Adrenal gland (tissue), 12 donors: ENCODE measurements around the gene KNTC1. TPM values are rescaled to one million over a fixed set of nuclear protein-coding genes. Genes with fewer than 3 reads are reported as not detected.

ENCODE experiments used
- DNase-seq, 7 donors: peaks; one replicate each; pipeline ENCODE4 v3.0.0-alpha.2; 2019 to 2020
- H3K27ac ChIP-seq, 5 donors: fragments of 200-600 bp; sonication (generic) in 4 of 5; 1 replicate in 3 of 5; 2 replicates in 2 of 5; pipeline versions ENCODE4 v1.5.1 to v1.8.0; 2016 to 2020; ENCODE audit warnings: mild to moderate bottlenecking in 1 of 5
- H3K27me3 ChIP-seq: fragments of 200-600 bp; 2 replicates; pipeline ENCODE4 v1.8.0; 2021
- H3K36me3 ChIP-seq, 2 donors: fragments of 200-600 bp; replicated peaks in 1 of 2; 1 replicate in 1 of 2; 2 replicates in 1 of 2; pipeline versions ENCODE4 v1.5.1 to v1.8.0; 2018 to 2022
- H3K4me1 ChIP-seq, 2 donors: fragments of 200-600 bp; replicated peaks in 1 of 2; 1 replicate in 1 of 2; 2 replicates in 1 of 2; pipeline versions ENCODE4 v1.5.1 to v1.8.0; 2018 to 2021
- H3K4me3 ChIP-seq, 4 donors: fragments of 200-600 bp; sonication (generic) in 3 of 4; one replicate each; pipeline ENCODE4 v1.5.1; 2016 to 2018
- H3K9me3 ChIP-seq, 3 donors: fragments of 200-600 bp; sonication (generic) in 1 of 3; replicated peaks in 1 of 3; 1 replicate in 2 of 3; 2 replicates in 1 of 3; pipeline versions ENCODE4 v1.5.1 to v1.8.0; 2016 to 2021
- POLR2A ChIP-seq, 2 donors: fragments of 450-650 bp; IDR thresholded peaks; one replicate each; pipeline ENCODE4 v1.6.1; 2017; ENCODE audit warnings: antibody characterized with exemption in 2 of 2, mild to moderate bottlenecking in 2 of 2, moderate library complexity in 1 of 2
- WGBS, 4 donors: extraction: QIAGEN DNeasy Blood & Tissue Kit in 2 of 4; methylation state at CpG; one replicate each; pipeline versions ENCODE4 v1.1.5 to v1.1.7; 2013 to 2017; 5-methylcytosine and 5-hydroxymethylcytosine counted together
- intact Hi-C, 2 donors: fragments of 100-400 bp; cut with DNase I; formaldehyde crosslinking; loops; one replicate each; pipeline versions ENCODE4 v1.14.1 to v1.15.0; 2022 to 2023
- polyA plus RNA-seq, 3 donors: library from polyadenylated mRNA; stranded (reverse); fragments of 200-250 nt in 2 of 3; fragments of 350-450 nt in 1 of 3; fragmentation: Illumina TruSeq in 1 of 3; extraction: RNeasy Lipid Tissue Mini Kit (QIAGEN cat#74804) in 1 of 3; gene quantifications; one replicate each; pipeline ENCODE4 v1.2.3, GENCODE V29; 2013 to 2014
- total RNA-seq, 9 donors: library from RNA; depleted of rRNA in 4 of 9; stranded (reverse); fragments of >200 nt in 4 of 9; fragments of 120-200 nt in 1 of 9; fragmentation: NEBNext Ultra II Directional in 1 of 9; extraction: Animal tissue kit (Norgen Biotek cat#: 25700) in 1 of 9; gene quantifications; one replicate each; pipeline versions ENCODE4 v1.1.0 to v1.2.4, GENCODE V29; 2013 to 2023
- TF ChIP-seq, protein P1 (sequence below), 6 experiments: fragments of 450-650 bp in 4 of 6; fragments of 200-600 bp in 2 of 6; sonication (generic) in 1 of 6; IDR thresholded peaks; 1 replicate in 5 of 6; 2 replicates in 1 of 6; pipeline versions ENCODE4 v1.5.1 to v1.8.0; 2016 to 2021; ENCODE audit warnings: antibody characterized with exemption in 6 of 6, mild to moderate bottlenecking in 2 of 6, moderate library complexity in 1 of 6
- donor health status: healthy with polysubstance abuse.
- donor health status: Bipolar disorder and iron deficiency.
- donor health status: DM: yes; HTN: yes; CAD: no.
- donor health status: DM: no; HTN: no; CAD: no.
- donor health status: DM: no; HTN: no; CAD: no.
- donor health status: DM: yes; HTN: yes; CAD: no.

KNTC1 gene
- total and polyA plus RNA-seq, 12 donors: 5.7 to 38.5 (median 13.8) TPM

DNA sequence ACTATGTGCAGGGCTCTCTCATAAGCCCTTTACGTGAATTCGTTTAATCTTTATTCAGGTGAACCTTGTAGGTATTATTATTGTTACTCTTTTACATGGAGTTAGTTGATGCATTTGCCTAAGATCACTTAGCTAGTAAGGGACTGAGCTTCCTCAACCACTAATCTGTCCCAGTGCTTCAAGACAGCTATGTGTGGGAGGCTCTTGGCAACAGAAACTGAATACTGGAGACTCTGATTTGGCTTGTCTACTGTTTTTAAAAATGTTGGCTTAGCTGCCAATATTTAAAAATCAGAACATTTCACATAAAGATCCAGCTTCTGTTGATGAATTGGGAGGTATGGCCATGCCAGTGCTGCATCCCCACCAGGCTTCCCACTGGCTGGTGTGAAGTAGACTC is 6.8 kb downstream of the KNTC1 start:
- H3K9me3 ChIP-seq: no peaks in the 10 kb centered on the region
- WGBS, 4 donors: 86 to 98% (median 94%) methylated on average over 2 of the region's 2 CpGs
- DNase-seq: no peak
- no peaks in the 10 kb centered on the region for H3K4me1 ChIP-seq
- intact Hi-C loops: no loop called here
- no peak overlapping the region for H3K4me3 ChIP-seq
- no peak overlapping the region for H3K27ac ChIP-seq
- H3K27me3 ChIP-seq: no peaks in the 10 kb centered on the region
- H3K36me3 ChIP-seq: no peaks in the 10 kb centered on the region
- TF ChIP-seq, protein P1, sequence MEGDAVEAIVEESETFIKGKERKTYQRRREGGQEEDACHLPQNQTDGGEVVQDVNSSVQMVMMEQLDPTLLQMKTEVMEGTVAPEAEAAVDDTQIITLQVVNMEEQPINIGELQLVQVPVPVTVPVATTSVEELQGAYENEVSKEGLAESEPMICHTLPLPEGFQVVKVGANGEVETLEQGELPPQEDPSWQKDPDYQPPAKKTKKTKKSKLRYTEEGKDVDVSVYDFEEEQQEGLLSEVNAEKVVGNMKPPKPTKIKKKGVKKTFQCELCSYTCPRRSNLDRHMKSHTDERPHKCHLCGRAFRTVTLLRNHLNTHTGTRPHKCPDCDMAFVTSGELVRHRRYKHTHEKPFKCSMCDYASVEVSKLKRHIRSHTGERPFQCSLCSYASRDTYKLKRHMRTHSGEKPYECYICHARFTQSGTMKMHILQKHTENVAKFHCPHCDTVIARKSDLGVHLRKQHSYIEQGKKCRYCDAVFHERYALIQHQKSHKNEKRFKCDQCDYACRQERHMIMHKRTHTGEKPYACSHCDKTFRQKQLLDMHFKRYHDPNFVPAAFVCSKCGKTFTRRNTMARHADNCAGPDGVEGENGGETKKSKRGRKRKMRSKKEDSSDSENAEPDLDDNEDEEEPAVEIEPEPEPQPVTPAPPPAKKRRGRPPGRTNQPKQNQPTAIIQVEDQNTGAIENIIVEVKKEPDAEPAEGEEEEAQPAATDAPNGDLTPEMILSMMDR (IDR thresholded peaks at IDR 0.05): no peak
- TF ChIP-seq POLR2A (IDR thresholded peaks at IDR 0.05): no peak

DNA sequence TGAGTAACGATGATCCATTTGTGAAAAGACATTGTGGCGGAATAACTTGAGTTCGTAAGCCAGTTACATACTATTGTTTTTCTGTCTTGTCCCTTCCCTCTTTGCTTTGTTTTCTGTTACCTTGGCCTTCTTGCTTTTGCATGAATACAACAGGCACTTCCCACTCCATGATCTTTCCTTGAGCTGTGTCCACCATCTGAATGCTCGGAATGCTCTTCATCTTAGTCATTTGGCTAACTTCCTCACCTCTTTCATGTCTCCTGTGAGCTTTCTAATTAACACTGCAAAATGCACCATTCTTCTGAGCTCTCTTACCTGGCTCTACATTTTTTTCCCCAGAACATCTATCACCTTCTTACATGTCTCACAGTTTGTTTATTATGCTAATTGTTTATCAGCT is 10.0 kb downstream of the KNTC1 start:
- intact Hi-C loops: no loop called here
- no peak for DNase-seq
- Histone ChIP-seq H3K4me3 (no peak overlapping the region), H3K36me3 (no peaks in the 10 kb centered on the region), H3K27me3 (no peaks in the 10 kb centered on the region), H3K4me1 (no peaks in the 10 kb centered on the region), H3K9me3 (no peaks in the 10 kb centered on the region), H3K27ac (no peak overlapping the region)
- TF ChIP-seq POLR2A (IDR thresholded peaks at IDR 0.05): no peak
- TF ChIP-seq, protein P1 (IDR thresholded peaks at IDR 0.05): no peak
- 91 to 98% (median 94%) methylated on average over 4 of the region's 4 CpGs for WGBS, 4 donors

DNA sequence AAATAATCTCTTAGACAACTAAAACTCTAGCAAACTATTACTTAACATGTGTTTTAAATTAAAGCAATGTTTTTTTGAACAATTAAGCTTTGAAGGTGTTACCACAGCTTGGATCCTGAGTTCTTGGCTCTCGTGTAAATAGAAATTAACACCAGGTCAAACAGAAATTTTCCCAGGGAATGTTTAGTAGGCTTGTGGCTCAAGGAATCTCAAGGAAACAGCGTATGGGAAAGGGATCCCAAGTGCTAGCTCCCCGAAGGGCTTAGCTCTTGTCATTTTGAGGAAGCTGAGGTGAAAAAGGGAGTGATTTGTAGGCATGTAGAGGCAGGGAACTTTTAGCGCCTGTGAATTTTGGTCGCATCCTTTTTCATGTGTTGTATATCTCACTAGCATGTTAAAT is 11.4 kb downstream of the KNTC1 start:
- no peaks in the 10 kb centered on the region for H3K9me3 ChIP-seq
- no peak overlapping the region for H3K4me3 ChIP-seq
- no peak overlapping the region for H3K27ac ChIP-seq
- no peaks in the 10 kb centered on the region for H3K4me1 ChIP-seq
- DNase-seq: no peak
- no peaks in the 10 kb centered on the region for H3K36me3 ChIP-seq
- TF ChIP-seq, protein P1 (IDR thresholded peaks at IDR 0.05): no peak
- TF ChIP-seq POLR2A (IDR thresholded peaks at IDR 0.05): no peak
- no peaks in the 10 kb centered on the region for H3K27me3 ChIP-seq
- WGBS, 4 donors: 93 to 98% (median 96%) methylated on average over 5 of the region's 5 CpGs
- intact Hi-C loops: no loop called here

DNA sequence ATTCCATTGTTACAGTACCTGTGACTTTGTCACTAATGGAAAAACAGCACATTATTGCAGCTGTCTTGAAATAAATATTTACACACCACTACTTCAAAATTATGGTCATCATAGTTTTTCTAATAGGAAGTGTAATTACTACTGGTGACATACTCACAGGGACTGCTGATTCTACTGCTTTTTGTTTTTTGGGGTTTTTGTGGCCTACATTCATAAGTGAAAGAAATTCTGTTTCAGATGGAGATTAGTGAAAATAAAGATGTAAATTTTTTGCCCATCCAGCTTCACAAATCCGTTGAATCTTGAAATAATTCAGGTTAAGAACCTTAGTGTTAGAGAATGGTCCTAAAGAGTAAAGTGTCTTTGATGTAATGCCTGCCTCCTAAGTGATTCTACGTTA is 17.5 kb downstream of the KNTC1 start:
- intact Hi-C loops: no loop called here
- H3K4me1 ChIP-seq: no peaks in the 10 kb centered on the region
- TF ChIP-seq, protein P1 (IDR thresholded peaks at IDR 0.05): no peak
- no peak for TF ChIP-seq POLR2A (IDR thresholded peaks at IDR 0.05)
- no peaks in the 10 kb centered on the region for H3K36me3 ChIP-seq
- no peak for DNase-seq
- no peaks in the 10 kb centered on the region for H3K9me3 ChIP-seq
- 90 to 97% (median 95%) methylated on average over 2 of the region's 2 CpGs for WGBS, 4 donors
- no peak overlapping the region for H3K4me3 ChIP-seq
- no peak overlapping the region for H3K27ac ChIP-seq
- no peaks in the 10 kb centered on the region for H3K27me3 ChIP-seq
